Measurements from ENCODE around the gene GSG1.
"Not testable (repeated sequence)": the region's sequence is repeated elsewhere in the genome, so short reads cannot be mapped to it uniquely, and the experiment has no call there.

GSG1 gene

DNA sequence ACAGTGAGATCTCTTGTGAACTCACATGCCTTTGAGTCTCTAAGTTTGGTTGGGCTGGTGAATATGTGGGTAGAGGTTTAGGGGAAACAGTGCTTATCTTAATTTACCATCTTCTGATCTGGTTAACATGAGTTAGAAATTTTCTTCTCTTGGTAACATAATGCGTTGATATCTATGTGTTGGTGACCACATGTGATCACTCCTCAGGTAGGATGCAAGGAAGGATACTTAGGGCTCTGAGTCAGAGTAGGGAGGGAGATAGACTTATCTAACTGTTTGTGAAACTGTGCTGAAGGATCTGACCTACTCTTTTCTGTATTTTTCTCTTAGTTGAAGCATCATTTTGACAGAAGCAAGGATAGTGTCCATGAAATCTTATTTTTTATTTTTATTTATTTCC, 36.1 kb downstream of the GSG1 start:
- intact Hi-C loops (cut with DNase I): no loop called here
- DNase-seq: no peak

DNA sequence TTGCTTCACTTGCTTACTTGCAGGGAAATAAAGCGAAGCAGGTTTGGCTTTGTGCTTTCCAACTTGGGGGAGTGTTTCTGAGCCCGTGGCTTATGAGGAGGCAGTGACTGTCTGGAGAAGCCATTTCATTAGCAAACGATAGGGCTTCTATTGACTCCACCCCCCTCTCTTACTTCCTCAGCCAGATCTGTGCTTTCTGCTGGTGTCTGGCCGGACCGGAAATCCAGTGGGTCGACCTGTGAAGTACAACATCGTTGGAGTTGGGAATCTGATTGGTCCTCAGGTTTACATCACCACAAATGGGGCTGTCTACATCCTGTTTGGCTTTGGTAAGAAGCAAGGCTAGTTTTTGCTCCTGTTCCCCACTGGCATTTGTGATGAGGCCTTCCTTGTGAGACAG, 37.0 kb downstream of the GSG1 start:
- intact Hi-C loops (cut with DNase I): no loop called here
- DNase-seq: no peak

DNA sequence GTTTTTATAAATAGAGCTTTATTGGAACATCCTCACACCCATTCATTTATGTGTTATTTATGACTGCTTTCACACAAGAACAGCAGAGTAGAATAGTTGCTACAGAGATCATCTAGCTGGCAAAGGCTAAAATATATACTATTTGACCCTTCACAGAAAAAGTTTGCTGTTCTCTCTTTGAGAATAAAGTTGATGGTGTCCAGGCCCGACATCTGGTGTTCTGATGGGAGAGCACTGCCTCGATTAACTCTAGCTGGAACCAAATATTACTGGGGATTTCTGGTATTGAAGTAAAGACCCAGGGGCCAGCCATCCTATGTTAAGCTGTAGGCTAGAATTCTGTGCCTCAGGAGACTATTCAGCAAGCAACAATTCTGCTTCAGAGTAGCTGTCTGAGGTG, 37.5 kb downstream of the GSG1 start:
- DNase-seq: no peak
- intact Hi-C loops (cut with DNase I): no loop called here

DNA sequence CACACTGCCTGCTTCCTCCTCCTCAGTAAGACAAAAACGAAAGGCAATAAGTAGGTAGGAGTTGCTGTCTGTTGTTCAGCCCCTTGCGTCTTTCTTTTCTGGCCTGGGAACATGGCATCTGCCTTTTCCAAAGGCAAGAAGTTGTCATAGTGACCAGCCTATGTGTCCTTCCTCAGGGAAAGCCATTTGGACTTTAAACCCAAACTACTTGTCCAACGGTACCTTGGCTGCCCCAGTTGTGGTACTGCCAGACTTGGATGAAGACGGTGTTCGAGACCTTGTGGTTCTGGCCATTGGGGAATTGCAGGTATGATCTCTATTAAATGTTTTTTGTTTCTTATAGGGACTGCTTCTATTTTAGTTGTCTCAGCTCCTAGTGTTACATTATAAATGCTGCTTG, 40.8 kb downstream of the GSG1 start:
- intact Hi-C loops (cut with DNase I): no loop called here
- peak in 1 of 10 donors; percentile 54 for DNase-seq

DNA sequence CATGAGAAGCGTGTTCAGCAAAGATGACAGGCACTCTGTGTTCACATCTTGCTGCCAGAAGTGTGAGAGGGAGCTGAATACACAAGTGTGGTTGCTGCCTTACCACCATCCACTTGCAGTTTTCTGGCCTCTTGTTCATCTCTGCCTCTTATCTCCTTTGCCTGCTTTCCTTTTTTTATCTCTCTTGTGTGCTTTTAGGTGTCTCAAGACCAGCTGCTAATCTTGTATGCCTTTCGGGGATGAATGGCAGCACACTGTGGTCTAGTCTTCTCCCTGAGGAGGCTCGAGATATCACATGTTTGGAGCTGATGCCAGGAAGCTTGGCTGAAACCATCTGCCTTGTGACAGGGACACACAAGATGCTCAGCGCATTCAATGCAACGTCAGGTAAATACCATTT, 42.1 kb downstream of the GSG1 start:
- intact Hi-C loops (cut with DNase I): no loop called here
- peak in 1 of 10 donors; percentile 77 for DNase-seq

DNA sequence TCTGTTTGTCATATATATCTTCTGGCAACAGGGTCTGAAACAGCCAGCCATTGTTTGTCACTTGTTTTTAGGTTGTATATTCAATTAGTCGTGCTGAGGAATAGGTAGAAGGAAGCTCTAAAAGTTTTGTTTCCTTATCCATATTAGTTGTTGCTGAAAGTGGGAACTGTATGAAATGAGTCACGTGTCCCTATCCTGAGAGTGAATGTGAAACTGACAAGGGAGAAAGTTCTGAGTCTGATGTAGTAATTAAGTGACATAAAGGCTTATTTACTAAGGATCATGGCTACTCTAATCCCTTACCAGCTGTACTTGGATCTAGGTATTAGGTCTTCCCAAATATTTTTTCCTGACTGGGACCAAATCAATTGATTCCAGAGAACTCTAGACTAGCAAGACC, 42.9 kb downstream of the GSG1 start:
- DNase-seq: no peak
- intact Hi-C loops (cut with DNase I): no loop called here

DNA sequence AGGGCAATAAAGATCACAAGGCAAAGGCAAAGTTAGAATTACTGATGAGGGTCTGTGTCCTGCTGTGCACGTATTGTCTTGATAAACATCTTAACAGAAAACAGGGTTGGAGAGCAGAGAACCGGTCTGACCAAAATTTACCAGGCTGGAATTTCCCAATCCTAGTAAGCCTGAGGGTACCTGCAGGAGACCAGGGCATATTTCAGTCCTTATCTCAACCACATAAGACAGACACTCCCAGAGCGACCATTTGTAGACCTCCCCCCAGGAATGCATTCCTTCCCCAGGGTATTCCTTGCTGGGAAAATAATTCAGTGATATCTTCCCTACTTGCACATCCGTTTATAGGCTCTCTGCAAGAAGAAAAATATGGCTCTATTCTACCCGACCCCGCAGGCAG, 49.9 kb downstream of the GSG1 start:
- DNase-seq; intact Hi-C loops (cut with DNase I): not testable (repeated sequence)

DNA sequence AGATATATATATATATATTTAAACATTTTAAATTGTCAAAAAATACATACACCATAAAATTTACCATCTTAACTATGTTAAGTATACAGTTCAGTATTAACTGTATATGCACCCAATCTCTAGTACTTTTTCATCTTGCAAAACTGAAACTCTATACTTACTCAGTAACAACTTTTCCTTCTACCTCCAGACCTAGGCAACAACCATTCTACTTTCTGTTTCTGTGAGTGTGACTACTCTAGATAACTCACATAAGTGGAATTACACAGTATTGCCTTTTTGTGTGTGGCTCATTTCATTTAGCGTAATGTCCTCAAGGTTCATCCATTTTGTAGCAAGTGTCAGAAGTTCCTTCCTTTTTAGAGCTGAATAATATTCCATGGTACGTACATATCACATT, 51.0 kb downstream of the GSG1 start:
- intact Hi-C loops (cut with DNase I): no loop called here
- DNase-seq: no peak

DNA sequence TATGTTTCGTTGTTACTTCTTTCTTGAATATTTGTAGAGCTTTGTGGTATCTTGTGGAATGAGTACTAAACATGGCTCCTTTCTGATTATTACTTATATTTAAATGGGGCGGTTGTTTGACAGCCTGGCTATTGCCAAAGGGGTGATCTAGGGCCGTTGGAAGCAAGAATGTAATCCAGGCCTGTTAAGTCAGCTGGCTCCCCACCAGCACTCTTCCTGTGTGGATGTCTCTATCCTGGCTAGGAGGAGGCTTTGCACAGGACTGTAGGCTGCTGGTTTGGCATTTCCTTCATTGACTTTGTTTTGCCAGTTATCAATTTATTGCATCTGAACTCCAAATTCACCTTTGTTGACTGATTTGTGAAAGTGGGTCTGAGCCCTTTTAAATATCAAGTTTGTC, 53.7 kb downstream of the GSG1 start:
- intact Hi-C loops (cut with DNase I): no loop called here
- no peak for DNase-seq

DNA sequence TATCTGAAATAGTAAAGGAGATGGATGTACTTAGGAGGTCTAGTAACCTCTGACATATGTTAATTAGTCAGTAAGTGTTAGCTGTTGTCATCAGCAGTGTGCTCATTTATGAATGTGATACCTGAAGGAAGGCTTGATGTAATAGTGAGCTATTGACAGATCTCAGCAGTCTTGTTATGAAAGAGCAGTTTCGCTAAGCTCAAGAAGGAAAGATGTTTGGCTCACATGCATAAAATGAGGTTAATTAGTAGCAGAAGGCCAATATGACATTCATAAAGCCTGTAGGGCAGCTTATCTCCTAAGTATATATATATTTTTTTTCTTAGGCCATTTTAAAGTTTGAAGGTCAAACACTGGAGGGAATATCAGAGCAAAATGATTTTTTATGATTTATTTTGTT, 56.5 kb downstream of the GSG1 start:
- intact Hi-C loops (cut with DNase I): no loop called here

DNA sequence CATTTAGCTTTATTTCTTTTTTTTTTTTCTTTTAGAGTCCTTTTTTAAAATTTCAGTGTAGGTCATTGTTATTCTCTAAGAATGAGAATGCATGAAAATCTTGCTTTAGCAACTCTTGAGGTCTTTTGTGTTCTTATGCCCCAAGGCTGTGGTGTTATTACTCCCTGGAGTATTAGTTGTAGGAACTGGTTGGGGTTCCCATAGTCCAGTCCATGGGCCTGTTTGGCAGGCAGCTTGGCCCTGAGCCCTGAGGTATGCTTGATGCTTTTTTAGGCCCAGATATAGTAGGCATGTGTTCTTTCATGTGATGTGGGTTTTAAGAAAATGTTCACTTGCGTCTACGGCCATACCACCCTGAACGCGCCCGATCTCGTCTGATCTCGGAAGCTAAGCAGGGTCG, 57.7 kb downstream of the GSG1 start:
- intact Hi-C loops (cut with DNase I): no loop called here
- DNase-seq: no peak

More for the DNA sequence above, 56.5 kb downstream of the GSG1 start:
- no peak for DNase-seq

DNA sequence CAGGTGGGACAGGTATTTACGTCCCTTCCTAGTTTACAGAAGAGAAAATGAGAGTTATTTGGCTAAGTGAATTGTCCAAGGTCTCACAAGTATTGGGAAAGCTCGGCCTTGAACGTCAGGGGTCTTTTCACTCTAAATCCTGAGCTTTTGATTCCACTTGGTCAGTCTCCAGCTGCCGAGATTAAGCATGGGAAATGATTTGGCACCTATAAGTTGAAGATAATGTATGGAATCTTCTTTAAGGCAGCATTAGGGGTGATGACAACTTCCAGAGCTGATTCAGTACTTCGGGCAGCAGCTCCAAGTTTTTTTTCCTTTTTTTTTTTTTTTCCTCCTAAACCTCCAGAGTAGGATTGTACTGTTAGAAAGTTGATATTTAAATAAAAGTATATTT, 58.6 kb downstream of the GSG1 start:
- no peak for DNase-seq
- intact Hi-C loops (cut with DNase I): loop anchor here (5.0 kb wide), 1 partner anchor 43 kb away; the partner anchor contains the start of gene HEBP1

DNA sequence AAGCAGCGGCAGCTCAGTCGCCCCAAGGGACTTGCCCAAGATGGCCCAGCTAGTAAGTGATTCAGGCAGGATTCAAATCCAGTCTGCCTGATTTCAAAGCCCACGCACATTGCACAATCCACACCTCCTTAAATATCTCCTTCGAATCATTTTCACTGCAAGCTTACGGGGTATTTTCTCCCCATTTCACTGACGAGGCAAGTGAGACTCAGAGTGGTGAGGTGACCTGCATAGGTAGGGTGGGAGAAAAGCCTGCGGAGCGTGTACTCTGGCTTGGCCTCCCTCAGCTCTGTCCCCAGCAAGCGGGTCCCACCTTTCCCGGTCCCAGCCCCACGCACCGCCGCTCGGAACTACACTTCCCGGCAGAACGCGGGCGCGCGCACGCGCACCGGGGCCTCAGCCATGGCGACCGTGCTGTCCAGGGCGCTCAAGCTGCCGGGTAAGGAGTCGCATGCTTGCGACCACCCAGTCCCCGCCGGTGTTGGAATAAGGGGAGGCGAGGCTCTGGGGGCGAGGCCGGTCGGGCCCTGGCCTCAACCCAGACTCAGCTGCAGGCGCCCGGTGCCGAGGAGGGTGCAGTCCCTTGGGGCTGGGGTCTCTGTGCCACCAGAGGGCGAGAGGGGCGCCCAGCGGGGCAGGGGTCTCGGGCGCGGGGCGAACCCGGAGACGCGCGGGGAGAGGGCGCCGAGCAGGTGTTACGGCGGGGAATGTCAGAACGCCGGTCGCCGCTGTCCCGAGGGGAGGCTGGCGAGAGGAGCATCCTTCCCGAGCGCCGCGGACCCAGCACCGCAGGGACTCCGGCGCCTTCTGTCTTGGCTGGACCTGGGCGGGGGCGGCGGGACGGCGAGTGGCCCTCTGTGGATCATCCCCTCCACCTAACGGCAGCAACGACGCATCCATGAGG, 59.2 kb downstream of the GSG1 start, which contains the start of gene FAM234B:
TSS of gene FAM234B (plus strand) at position 380 of the 904 bp plus-strand sequence. CDS start at position 403, 23 bp downstream.
- peak; percentile 71 to 98 (median 84) for DNase-seq
- intact Hi-C loops (cut with DNase I): loop anchor here (5.0 kb wide), 1 partner anchor 42 kb away; the partner anchor contains the start of gene HEBP1

DNA sequence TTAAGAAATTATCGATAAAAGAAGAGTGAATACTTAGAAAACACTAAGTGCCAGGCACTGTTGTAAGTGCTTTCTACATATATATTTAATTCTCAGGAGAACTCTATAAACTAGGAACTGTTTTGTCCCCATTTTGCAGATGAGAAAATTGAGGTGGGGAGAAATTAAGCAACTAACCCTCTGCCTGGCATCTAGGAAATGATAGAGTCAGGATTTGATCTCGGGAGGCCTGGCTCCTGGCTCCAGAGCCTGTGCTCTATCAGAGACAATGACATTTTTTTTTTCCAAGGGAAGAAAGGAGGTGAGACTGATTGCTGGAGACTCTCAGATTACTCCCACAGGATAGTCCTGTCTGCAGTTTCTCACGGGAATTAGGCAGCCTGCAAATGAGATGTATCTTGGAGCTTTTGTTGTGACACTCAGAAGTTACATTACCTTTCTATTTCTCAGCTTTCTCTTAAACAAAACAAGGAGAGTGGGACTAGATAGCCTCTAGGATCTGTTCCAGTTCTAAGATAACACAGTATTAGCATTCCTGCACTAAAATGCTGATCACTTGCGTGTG, 60.7 kb downstream of the GSG1 start:
- intact Hi-C loops (cut with DNase I): loop anchor here (5.0 kb wide), 1 partner anchor 40 kb away; the partner anchor contains the start of gene HEBP1

DNA sequence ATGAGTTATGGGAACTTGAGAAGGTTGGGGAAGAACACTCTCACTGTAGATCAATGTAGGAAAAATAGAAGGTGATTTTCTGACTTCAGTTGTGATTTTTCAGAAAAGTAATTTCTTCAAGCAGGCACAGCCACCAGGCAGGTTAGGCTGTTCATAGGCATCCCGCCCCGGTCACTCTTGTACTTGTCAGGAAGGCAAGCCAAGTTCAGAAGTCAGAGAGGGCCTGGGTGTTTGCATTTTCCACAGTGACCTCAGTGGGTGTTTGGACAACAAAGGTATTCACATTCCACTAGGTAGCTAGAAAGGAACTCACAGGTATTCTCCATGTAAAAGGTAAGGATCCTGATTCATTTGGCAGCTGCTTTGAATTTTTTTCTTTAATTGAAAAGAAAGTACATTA, 62.2 kb downstream of the GSG1 start:
- intact Hi-C loops (cut with DNase I): loop anchor here (5.0 kb wide), 1 partner anchor 39 kb away; the partner anchor contains the start of gene HEBP1
- no peak for DNase-seq

More for the DNA sequence above, 60.7 kb downstream of the GSG1 start:
- no peak for DNase-seq

DNA sequence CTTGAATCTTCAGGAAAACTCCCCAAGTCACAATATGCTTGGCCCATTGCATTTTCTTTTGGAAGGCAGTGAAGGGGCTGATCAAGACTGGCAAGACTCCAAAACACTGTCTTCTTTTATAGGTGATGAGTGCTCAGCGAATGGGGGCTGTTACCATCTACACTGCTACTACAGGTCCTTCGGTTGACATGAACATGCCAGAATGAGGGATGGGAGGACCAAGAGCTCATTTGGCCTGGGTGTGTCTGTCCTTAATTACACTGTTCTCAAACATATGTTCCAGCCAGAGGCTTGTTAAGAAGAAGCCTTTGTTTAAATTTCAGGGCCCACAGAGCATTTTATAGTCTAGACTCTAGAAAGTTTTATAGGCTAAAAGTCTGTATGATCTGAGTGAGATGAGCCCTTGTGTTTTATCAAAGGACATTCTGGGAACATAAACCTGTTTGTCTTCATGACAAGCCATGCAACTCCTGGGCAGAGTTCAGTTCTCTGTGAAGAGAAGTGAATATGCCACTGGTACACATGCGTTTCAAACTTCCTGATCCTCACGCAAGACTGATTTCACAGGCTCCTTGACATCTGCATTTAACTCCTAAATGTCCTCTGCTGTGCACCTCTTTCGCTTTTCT, 64.0 kb downstream of the GSG1 start:
- DNase-seq: no peak
- intact Hi-C loops (cut with DNase I): no loop called here

DNA sequence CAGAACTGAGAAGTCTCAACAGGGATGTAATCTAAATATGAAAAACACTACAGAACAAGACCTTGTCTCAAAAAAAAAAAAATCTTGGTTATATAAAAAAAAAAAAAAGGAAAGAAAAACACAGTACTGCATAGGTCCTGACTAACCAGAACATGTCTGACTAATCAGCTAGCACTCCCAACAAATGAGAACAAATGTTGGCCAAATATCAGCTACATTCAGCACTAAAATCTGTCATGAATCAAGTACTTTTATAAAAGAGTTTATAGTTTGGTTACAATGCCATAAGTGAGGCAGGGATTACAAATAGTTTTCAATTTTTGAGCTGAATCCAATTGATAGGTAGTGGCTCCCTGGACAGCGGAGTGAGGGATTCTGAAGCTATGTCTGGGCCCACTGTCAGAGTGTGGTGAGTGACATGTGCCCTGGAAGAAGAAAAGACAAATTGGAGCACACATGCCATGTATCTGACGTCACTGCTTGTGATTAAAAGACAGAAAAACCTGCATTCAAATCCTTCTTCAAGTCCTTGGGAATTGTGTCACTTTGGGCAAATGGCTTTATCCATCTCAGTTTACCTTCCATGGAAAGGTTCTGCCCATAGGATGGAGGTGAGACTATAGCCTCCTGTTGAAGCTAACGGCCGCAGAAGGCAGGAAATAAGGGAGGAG, 64.8 kb downstream of the GSG1 start:
- intact Hi-C loops (cut with DNase I): no loop called here
- no peak for DNase-seq

DNA sequence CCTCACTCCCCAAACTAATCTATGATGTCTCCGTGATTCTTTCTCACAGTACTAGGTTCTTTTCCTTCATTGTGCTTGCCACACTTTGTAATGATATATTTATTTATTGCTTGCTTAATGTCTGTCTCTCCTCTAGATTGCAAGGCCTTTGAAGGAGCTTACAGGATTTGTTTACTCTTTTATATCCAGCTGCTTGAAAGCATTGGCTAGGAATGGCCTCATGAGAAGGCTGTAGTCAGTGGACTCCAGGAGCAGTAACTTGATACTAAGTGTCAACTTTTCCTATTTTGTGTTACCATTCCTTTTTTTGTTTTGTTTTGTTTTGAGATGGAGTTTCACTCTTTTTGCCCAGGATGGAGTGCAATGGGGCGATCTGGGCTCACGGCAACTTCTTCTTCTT, 66.6 kb downstream of the GSG1 start:
- intact Hi-C loops (cut with DNase I): no loop called here
- DNase-seq: no peak

DNA sequence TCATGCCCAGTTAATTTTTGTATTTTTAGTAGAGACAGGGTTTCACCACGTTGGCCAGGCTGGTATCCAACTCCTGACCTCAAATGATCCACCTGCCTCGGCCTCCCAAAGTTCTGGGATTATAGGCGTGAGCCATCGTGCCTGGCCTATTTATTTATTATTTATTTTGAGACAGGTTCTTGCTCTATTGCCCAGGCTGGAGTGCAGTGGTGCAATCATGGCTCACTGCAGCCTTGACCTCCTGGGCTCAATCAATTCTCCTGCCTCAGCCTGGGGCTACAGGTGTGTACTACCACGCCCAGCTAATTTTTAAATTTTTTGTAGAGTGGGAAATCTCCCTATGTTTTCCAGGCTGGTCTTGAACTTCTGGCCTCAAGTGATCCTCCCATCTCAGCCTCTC, 68.1 kb downstream of the GSG1 start:
- intact Hi-C loops (cut with DNase I); DNase-seq: not testable (repeated sequence)

Measured in posterior cingulate gyrus (tissue), 11 donors.